NCI-H82 treated with DMSO at 0.1 percent for 48 hours (cell line): ENCODE data around the gene CACNA1D.
"Not testable (repeated sequence)": the region's sequence is repeated elsewhere in the genome, so short reads cannot be mapped to it uniquely, and the experiment has no call there.

Experiments
- DNase-seq: peaks from one replicate; lab custom pipeline; 2025; ENCODE audit not compliant: unreplicated experiment; lab: John Stamatoyannopoulos, UW

CACNA1D gene

DNA sequence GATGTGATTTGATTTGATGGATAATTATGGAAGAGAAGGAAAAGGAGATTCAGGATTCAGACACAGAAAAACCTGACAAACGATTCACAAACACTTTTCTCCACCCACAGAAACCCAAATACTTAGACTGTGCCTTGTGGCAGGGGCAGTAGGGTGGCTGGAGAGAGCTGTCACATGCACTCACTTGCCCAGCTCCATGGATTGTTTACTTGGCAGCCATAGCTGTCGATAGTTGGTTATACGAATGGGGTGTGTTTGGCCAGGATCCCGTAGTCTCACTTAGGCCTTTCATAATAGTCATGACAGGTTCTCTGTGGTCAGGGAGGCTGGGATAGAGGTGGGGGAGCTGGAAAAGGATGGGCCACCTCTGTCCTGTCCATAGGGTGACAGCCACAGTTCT, 76.9 kb downstream of the CACNA1D start:
- DNase-seq: no peak

DNA sequence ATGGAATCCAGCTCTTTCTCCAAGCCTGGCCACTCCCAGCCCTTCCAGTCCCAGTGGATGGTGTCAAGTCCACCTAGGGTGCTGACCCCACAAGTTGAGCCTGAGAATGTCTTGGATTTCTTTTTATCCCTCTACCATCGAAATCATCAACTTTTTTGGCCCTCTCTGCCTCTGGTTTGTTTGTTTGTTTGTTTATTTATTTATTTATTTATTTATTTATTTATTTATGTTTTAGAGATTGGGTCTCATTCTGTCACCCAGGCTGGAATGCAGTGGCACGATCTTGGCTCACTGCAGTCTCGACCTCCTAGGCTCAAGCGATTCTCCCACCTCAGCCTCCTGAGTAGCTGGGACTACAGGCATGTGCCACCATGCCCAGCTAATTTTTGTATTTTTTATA, 77.8 kb downstream of the CACNA1D start:
- not testable (repeated sequence) for DNase-seq

DNA sequence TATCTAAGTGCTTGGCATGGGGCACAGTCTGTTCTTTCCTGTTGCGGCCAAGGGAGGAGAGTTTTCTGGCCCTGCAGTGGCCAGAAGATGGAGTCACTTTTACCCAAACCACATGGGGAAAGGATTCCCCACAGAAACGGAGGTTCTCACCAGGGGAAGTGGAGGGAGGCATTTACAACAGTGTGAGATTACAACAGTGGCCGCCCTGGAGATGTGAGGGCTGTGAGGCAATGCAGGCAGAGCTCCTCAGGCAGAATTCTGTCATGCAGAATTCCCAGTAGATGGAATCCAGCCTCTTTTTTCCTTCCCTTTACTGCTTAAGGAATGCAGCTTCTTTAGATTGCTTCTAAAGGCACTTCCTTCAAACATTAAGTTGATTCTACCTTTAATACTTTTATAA, 83.1 kb downstream of the CACNA1D start:
- DNase-seq: no peak

DNA sequence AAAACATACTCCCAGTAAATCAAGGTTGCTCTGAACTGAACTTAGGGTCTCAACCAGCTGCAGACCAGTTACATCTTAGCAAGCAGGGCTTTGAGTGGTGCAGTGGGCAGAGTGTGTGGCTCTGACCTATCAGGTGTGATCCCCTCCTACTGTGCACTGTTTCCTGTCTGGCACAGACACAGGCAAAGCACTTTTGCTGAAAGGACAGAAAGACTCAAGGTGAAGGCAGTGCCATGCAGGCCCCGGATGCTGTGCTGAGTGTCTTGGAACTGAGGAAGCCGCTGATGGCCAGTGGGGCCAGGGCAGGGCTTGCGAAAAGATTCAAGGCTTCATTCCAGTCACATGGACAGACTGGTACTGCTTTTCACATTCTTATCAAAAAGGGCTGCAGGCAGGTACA, 85.2 kb downstream of the CACNA1D start:
- DNase-seq: no peak

DNA sequence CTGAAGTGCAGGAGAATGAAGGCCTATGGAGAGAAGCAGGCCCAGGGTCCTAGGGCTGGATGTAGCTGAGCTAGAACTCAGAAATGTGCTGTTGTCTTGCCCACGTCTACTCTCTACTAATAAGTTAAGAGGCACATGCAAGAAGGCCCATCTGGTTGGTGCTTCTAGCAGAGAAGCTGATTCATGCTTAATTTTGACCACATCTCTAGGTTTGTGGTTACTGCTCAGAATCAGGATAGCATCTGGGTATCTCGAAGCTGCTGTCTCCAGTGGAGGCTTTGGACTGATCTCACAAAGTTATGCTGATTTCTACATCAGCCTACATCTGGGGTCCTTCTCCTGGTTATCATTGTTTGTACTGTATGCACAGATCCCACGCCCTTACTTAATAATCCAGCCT, 87.3 kb downstream of the CACNA1D start:
- no peak for DNase-seq

DNA sequence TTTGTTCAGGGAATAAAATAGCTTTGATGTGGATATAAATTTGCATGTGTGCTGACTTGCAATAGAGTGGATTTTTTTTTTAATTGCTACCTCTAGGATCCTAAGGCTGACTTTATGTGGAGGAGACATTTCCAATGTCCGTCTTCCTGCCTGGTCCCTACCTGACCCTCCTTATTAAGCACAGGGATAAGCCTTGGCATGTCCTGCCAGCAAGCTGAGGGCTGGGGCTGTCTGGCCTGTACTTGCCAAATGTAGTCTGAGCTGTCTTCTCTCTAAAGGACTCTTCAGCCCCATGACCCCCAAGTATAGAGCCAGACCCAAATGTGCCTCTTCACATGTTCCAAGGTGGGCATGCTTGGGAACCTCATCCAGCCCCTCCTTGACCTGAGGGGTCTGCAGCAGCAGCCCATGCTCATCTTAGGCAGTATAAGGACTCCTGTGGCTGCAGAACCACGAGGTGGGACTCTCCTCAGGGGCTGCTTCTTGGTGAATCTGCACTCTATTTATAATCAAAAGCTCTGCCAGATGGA, 88.8 kb downstream of the CACNA1D start:
- no peak for DNase-seq

DNA sequence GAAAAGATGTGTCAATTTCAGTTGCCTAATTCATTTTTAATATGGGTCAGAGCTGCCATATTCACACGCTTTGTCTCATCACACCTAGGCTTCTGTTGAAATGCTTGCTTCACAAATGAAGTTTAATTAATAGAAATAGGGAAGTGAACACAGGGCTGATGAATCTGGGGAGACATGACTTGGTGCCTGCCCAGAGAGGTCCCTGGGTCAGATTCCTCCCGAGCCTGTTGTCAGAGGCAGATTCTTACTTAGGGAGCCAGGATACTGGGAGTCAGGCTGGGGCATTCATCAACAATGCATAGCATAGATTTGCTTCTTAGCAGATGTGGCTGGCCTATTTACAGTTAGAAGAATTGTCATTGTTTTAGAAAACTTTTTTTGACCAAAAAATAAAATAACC, 90.6 kb downstream of the CACNA1D start:
- no peak for DNase-seq

DNA sequence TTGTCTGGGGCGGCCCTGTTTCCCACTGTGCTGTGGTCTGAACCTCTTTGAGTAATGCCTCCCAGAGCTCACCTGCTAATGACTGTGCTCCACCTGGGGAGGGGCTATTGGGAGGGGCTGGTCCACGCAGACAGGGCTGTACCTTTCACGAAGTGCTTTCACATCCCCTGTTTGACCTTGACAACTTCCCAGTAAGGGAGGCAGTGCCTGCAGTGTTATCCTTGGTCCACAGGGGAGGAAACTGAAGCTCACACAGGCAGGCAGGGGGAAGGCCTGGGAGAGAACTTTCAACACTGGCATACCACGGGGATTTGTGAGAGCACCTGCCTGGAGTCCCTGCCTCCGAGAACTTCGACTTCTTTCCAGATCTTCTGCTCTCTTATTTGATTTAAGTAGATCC, 91.2 kb downstream of the CACNA1D start:
- no peak for DNase-seq

DNA sequence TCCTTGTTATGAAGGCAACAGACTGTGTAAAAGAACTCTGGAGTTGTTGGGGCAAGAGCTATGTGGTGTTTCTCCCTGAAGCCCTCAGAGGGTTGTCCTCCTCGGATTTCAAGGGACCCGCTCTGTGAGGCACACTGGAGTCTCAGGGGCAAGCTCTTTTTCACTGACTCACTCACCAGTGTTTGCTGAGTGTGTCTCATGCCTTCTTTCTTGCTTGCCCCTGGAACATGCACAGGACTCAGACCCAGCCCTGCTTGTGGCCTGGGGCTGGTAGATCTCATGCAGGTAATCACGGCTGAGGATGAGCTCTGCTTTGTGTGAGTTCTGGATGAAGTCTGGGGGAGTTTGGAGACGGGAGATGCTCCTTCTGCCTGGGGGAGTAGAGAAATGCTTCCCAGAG, 93.7 kb downstream of the CACNA1D start:
- DNase-seq: no peak

DNA sequence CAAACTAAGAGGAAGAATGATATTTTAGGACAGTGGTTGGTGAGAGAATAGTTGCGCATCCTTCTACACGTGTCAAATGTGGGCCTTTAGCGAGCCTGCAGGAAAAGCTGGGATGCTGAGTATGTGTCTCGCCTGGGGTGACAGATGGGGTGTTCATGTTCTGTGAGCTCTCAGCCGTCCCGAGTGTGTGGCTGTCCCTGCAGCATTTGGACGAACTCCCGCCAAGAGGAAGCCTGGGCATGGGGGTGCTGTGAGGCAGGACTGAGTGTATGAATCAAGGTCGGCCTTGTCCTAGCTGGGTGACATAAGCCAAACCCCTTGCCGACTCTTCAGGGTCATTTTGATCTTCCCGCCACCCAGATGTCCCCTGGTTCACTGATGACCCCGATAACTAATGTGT, 94.8 kb downstream of the CACNA1D start:
- no peak for DNase-seq

DNA sequence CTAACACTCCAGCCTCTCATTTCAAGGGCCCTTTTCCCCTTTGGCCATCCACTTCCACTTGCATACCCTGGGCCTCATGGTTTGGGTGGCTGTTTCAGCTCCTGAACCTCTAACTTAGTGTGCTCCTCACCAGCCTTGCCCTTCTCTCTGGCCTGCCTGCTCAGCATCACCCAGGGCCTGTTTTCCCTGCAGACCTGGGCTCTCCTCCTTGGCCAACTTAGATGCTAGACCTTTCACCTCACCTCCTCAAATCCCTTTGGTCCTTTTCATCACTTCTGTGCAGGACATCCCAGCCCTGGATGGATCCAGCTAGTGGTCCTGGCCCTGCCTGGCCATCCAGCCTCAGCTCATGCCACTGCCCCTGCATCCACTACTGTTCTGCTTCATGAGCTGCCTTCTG, 95.4 kb downstream of the CACNA1D start:
- DNase-seq: no peak

DNA sequence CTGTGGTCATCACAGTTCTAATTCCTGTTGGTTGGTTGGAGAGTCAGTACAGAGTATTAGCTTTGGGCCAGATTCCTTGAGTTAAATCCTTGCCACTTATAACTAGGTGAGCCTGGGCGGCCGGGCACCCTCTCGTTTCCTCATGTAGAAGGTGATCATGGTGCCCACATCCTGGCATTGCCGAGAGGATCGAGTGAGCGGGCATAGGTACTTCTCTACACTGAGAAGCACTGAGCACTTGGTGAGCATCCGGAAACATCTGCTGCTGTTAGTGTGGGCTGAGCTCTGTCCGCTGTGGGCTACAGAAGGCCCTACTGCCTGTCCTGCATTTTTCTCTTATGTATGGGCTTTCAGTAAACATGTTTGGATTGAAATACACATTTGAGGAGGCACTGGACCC, 96.2 kb downstream of the CACNA1D start:
- DNase-seq: no peak

DNA sequence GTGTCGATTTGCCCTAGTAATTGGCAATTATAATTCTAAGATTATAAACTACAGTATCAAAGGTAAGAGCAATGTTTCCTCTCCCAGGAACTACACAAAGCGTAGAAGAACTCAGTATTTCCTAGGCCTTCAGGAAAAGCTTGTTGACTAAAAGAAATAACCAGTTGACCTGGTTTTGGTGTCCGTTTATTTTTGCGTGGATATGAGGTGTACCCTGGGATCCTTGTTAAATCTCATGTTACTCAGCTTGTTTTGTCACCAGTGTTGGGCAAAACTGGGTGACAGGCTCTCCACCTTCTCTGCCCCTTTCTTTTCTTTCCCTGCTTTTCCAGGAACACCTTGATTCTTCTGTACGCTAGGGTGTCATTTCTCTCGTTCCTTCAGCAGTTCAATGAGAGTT, 97.2 kb downstream of the CACNA1D start:
- DNase-seq: no peak

DNA sequence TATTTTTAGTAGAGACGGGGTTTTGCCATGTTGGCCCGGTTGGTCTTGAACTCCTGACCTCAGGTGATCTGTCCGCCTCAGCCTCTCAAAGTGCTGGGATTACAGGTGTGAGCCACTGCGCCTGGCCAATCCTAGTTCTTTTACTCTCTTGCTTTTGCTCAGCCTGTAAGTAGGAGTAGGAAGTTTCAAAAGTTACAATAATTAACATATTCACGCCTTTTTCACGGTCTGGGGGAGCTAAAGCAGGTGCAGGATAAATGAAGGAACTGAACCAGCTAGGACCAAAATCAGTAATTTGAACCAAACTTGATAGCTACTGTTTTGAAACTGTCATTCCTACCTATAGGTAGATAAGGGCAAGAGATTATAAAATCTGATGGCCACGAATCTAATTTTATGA, 98.5 kb downstream of the CACNA1D start:
- no peak for DNase-seq

DNA sequence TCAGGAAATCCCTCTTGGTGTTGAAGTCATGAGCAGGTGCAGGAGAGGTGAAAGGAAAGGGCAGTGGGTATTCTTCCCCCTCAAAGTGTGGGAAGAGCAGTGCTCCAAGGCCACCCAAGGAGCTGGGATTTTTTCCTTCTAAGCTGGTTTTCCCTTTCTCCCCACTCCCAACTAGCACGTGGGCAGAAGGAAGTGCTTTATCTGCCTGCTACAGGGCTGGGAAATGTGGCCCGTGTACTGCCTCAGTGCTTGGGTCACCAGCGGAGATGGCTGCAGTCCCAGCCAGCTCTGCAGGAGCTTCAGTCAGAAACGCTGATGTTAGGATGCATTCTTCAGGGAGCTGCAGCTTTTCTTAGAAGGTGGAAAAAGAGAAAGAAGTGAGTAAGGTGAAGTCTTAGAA, 99.2 kb downstream of the CACNA1D start:
- no peak for DNase-seq

DNA sequence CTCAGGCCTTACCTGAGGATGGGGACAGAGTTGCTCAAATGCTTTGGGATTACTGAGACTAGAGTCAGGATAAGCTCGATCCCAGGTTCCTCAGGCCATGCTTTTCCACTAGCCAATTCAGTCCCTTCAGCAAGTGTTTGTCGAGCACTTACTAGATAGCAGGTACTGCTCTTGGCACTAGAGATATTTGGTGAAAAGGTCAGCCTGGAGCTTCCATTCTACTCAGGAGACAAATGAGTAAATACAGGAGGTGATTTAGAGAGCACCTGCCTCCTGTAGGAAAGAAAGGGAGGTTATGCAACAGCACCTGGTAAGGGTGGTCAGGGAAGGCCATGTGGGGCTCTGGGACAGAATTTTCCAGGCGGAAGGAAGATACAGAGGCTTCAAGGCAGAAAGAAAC, 99.9 kb downstream of the CACNA1D start:
- DNase-seq: no peak

DNA sequence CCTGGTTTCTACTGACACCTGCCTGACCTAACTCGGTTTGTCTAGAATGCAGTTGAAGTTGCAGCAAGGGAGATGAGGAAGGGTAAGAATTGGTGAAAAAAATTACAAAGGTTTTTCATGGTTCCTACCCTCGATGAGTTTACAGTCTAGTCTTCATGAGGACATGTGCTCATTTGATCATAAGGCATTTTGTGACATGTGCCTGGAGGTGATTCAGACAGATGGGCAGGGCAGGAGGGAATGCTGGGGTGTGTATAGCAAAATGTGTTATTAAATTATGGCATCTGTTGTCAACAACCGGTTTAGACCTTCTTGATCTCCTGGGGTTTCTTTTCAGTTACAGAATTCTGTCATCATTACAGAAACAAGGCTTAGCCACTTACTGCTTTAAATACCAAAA, 101.2 kb downstream of the CACNA1D start:
- DNase-seq: no peak

DNA sequence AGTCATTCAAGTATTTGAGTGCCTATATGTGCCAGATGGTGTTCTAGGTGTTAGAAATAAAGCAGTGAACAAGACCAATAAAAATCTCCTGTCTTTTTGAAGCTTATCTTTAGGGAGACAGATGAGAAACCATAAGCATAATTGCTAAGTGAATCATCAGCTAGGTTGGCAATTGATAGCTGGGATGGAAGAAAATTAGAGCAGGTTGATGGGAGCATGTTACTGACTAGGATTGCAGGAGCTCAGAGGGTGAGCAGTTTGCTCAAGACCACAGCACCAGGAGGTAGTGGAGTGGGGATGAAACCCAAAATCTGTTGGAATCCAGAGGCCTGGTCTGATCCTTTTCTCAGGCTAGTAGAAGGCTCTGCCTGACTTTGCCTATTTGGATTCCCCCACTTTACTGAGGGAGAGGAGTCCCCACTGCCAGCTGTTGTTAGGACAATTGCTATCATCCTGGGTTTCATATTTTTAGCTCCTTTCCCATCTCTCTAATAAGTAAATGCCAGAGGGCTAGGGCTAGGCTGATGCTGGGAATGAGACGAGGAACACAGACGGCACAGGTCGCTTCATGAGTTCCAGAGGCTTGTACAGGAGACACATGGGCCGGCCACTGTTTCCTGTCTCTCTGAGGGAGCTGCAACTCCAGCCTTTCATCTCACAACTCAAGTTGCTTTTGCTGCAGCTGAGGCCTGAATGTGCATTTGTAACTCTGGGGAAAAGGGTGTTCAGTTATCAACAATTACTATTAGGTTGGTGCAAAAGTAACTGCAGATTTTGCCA, 102.9 kb downstream of the CACNA1D start:
- no peak for DNase-seq

DNA sequence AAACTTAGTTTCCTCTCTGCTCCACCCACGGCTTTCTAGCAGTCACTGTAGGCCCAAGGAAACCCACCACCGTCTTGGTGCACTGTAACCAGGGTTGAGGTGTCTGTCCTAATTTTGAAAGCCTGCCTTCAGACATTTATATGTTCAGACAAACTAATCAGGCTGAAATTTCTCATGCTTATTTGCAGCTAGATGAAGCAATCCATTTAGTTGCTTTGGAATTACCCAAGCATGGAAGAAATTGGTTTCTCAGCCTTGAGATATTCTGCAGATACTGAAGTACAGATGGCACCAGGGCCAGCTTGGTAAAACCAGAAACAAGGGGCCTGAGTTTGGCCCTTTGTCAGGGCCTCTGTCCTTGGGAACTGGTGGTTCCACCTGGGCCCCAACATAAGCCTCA, 105.4 kb downstream of the CACNA1D start:
- no peak for DNase-seq

DNA sequence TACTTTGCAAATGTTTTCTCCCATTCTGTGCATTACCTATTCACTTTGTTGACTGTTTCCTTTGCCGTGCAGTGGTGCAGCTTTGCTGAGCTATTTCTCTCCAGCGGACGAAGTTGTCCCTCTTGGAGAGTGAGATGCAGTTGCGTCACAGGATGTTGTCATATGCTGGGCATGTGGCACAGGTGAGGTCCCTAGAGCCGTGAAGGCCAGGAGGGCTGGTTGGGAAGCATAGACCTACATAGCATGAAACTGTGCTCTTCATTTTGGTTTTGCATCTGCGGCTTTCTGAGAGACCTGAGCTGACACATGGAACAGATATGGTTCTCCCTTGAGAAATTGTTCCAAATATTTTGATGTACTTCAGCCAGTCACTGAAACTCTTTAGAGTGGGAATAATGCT, 108.5 kb downstream of the CACNA1D start:
- DNase-seq: no peak

DNA sequence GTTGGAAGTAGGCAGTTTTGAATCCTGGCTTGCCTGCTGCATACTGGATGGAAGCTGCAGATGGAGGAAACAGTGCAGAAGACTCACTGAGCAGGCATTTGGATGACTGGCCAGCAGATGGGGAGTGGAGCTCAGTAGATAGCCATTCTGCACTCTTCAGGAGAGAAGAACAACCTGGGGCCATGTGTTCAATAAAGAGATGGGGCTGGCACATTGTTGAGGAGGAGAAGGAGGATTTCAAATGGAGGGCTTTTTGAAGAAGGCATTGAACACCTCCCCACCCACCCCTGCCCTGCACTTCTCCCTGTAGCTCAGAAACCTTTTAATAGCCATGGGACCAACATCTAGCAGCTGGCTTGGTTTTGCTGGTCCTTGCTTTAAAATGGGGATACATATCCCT, 109.8 kb downstream of the CACNA1D start:
- DNase-seq: no peak

DNA sequence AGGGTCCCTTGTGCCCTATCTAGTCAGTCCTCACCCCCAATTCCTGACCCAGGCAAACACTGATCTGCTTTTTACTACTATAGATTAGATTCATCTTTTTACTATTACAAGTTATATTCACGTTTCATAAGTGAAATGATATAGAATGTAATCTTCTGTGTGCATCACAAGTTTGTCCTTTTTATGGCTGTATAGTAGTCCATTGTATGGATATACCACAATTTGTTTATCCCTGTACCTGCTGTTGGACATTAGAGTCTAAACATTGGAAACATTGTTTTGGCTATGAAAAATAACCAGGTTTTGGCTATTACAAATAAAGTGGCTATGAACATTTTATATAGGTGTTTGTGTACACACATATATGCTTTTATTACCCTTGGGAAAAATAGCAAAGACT, 112.4 kb downstream of the CACNA1D start:
- DNase-seq: no peak

DNA sequence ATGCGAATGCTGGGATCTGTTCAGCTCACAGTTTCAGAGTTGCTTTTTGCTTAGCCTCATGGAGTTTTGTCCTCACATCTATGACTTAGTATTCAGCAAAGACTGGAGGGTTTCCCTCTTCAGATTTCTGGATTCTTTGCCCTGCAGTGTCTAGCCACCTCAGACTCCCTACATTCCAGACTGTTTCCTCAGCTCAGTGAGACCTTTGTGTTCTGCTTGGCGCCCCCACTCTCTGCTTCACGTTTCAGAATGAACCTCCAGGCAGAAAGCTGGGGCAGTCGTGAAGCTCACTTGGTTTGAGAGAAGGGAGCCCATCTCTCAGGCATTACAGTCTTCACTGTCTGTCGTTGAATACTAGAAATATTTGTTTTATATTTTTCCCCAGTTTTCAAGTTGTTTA, 118.1 kb downstream of the CACNA1D start:
- no peak for DNase-seq
